HepG2 (cell line): ENCODE measurements around the gene MRNIP.

Source experiments
- BRCA1 ChIP-seq: sonication (generic); formaldehyde crosslinking; IDR thresholded peaks from 2 replicates; pipeline ENCODE4 v1.4.0; 2020; ENCODE audit warnings: missing genetic modification reagents
- CTCF ChIP-seq: sonication (generic); formaldehyde crosslinking; IDR thresholded peaks from 2 replicates; pipeline ENCODE4 v1.5.0; 2020; ENCODE audit warnings: mild to moderate bottlenecking, missing genetic modification reagents, moderate library complexity
- IRF2 ChIP-seq: IDR thresholded peaks from 2 replicates; pipeline ENCODE4 v1.6.1; 2018; ENCODE audit warnings: missing genetic modification reagents, missing compliant biosample characterization
- MIER3 ChIP-seq: IDR thresholded peaks from 2 replicates; pipeline ENCODE4 v1.6.1; 2016; ENCODE audit warnings: missing compliant biosample characterization, borderline replicate concordance
- RAD21 ChIP-seq: fragments of 450-650 bp; formaldehyde crosslinking; IDR thresholded peaks from 2 replicates; pipeline ENCODE4 v1.5.0; 2020; ENCODE audit warnings: mild to moderate bottlenecking
- REST ChIP-seq, 2 experiments: IDR thresholded peaks; 2 replicates each; pipeline ENCODE4 v1.6.1; 2011 to 2012; ENCODE audit warnings: low read length in 2 of 2, borderline replicate concordance in 1 of 2, low read depth in 1 of 2, mild to moderate bottlenecking in 1 of 2, moderate library complexity in 1 of 2
- SIN3B ChIP-seq: fragments of 150-350 bp; IDR thresholded peaks from 2 replicates; pipeline ENCODE4 v1.6.1; 2014; ENCODE audit warnings: low read length
- SMC3 ChIP-seq: IDR thresholded peaks from 2 replicates; pipeline ENCODE4 v1.6.1; 2011; ENCODE audit warnings: low read length, improper control_type of control experiment
- SNAPC5 ChIP-seq: sonication (generic); formaldehyde crosslinking; IDR thresholded peaks from 2 replicates; pipeline ENCODE4 v1.8.1; 2023; ENCODE audit warnings: mild to moderate bottlenecking, missing genetic modification reagents, borderline replicate concordance
- SP2 ChIP-seq: sonication (generic); formaldehyde crosslinking; IDR thresholded peaks from 2 replicates; pipeline ENCODE4 v1.5.1; 2020; ENCODE audit warnings: mild to moderate bottlenecking, missing genetic modification reagents
- TARDBP ChIP-seq: sonication (generic); formaldehyde crosslinking; IDR thresholded peaks from 2 replicates; pipeline ENCODE4 v1.8.0; 2022; ENCODE audit warnings: mild to moderate bottlenecking, missing genetic modification reagents
- TCF12 ChIP-seq, 2 experiments: fragments of 450-650 bp in 1 of 2; sonication (generic) in 1 of 2; formaldehyde crosslinking in 1 of 2; IDR thresholded peaks; 2 replicates each; pipeline versions ENCODE4 v1.6.1 to v1.8.0; 2017 to 2022; ENCODE audit warnings: antibody characterized with exemption in 1 of 2, mild to moderate bottlenecking in 1 of 2, missing genetic modification reagents in 1 of 2, moderate library complexity in 1 of 2
- ZFX ChIP-seq: sonication (generic); formaldehyde crosslinking; IDR thresholded peaks from 2 replicates; pipeline ENCODE4 v1.4.0; 2020; ENCODE audit warnings: mild to moderate bottlenecking, low read depth, missing genetic modification reagents, moderate library complexity

- no peak for TF ChIP-seq TCF12 (IDR thresholded peaks at IDR 0.05)
- TF ChIP-seq TCF12 (CRISPR knock-in tag; IDR thresholded peaks at IDR 0.05), result no peak
- TF ChIP-seq ZFX (CRISPR knock-in tag), result no peak
- TF ChIP-seq SMC3, result no peak
- TF ChIP-seq TARDBP (CRISPR knock-in tag), result no peak
- no peak for TF ChIP-seq BRCA1 (CRISPR knock-in tag)
- TF ChIP-seq REST (IDR thresholded peaks at IDR 0.05; ENCODE audit: borderline replicate concordance in 1 of 2, low read depth in 1 of 2, low read length in 2 of 2), result no peak
- no peak for TF ChIP-seq IRF2
- no peak for TF ChIP-seq CTCF
- TF ChIP-seq RAD21, result no peak
- TF ChIP-seq SIN3B, result no peak
- TF ChIP-seq SP2 (CRISPR knock-in tag), result no peak
- TF ChIP-seq SNAPC5 (CRISPR knock-in tag), result no peak
- TF ChIP-seq MIER3, result no peak
Observed at GRCh38 chr5:179815491-179816249, 42.9 kb downstream of the MRNIP start.
